HL-60 (cell line): ENCODE data around the gene TP53BP1.

ENCODE experiments used
- DNase-seq, 2 experiments: peaks; one replicate each; pipeline ENCODE4 v3.0.0-alpha.2; 2010 to 2020; ENCODE audit warnings: low read depth in 1 of 2, low spot score in 1 of 2
- H3K27ac ChIP-seq: fragments of 250-450 bp; sonication (Bioruptor Pico); replicated peaks from 2 replicates; pipeline ENCODE4 v1.5.1; 2020; ENCODE audit warnings: mild to moderate bottlenecking, moderate library complexity
- H3K27me3 ChIP-seq: fragments of 250-450 bp; sonication (Bioruptor Pico); 2 replicates; pipeline ENCODE4 v1.5.1; 2021; ENCODE audit warnings: mild to moderate bottlenecking, moderate library complexity; ENCODE audit not compliant: insufficient read depth, poor library complexity, severe bottlenecking
- H3K4me3 ChIP-seq: replicated peaks from 2 replicates; pipeline ENCODE4 v1.5.1; 2011; ENCODE audit warnings: mild to moderate bottlenecking, control low read depth, low read length; ENCODE audit not compliant: insufficient read depth
- CTCF ChIP-seq: IDR thresholded peaks from one replicate; pipeline ENCODE4 v1.5.1; 2011; ENCODE audit warnings: low read length, control low read depth, inconsistent platforms; ENCODE audit not compliant: insufficient read depth
- GABPA ChIP-seq: IDR thresholded peaks from 2 replicates; pipeline ENCODE4 v1.6.1; 2012; ENCODE audit warnings: low read depth
- POLR2AphosphoS5 ChIP-seq: IDR thresholded peaks from 2 replicates; pipeline ENCODE4 v1.6.1; 2012; ENCODE audit warnings: low read depth
- SPI1 ChIP-seq: IDR thresholded peaks from 2 replicates; pipeline ENCODE4 v1.6.1; 2012; ENCODE audit warnings: low read depth, mild to moderate bottlenecking, borderline replicate concordance
- TF ChIP-seq, protein P1 (sequence below): IDR thresholded peaks from 2 replicates; pipeline ENCODE4 v1.6.1; 2012; ENCODE audit warnings: low read depth; ENCODE audit not compliant: insufficient replicate concordance

TP53BP1 gene

DNA sequence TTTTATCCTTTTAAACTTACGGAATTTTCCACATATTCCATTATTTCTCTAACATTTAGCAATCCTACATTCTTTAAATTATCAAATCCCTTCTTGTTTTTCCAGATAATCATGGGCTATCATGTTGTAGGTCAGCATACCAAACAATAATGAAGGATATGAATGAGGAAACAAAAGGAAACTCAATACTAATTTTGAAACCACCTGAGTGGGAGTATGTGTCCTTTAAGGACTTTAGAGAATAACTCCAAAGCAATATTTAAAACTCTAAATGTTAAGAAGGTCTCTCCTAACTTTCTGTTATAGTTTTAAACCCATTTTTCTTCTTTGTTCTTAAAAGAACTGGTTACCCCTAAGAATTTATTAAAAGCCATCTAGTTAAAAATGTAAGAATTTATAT lies 43.0 kb downstream of the TP53BP1 start:
- H3K27ac ChIP-seq, result no peak overlapping the region
- H3K4me3 ChIP-seq, result no peak overlapping the region
- H3K27me3 ChIP-seq, result no peaks in the 10 kb centered on the region
- DNase-seq, result no peak
- no peak for TF ChIP-seq CTCF
- no peak for TF ChIP-seq GABPA
- TF ChIP-seq POLR2AphosphoS5, result no peak
- TF ChIP-seq SPI1, result no peak
- TF ChIP-seq, protein P1, sequence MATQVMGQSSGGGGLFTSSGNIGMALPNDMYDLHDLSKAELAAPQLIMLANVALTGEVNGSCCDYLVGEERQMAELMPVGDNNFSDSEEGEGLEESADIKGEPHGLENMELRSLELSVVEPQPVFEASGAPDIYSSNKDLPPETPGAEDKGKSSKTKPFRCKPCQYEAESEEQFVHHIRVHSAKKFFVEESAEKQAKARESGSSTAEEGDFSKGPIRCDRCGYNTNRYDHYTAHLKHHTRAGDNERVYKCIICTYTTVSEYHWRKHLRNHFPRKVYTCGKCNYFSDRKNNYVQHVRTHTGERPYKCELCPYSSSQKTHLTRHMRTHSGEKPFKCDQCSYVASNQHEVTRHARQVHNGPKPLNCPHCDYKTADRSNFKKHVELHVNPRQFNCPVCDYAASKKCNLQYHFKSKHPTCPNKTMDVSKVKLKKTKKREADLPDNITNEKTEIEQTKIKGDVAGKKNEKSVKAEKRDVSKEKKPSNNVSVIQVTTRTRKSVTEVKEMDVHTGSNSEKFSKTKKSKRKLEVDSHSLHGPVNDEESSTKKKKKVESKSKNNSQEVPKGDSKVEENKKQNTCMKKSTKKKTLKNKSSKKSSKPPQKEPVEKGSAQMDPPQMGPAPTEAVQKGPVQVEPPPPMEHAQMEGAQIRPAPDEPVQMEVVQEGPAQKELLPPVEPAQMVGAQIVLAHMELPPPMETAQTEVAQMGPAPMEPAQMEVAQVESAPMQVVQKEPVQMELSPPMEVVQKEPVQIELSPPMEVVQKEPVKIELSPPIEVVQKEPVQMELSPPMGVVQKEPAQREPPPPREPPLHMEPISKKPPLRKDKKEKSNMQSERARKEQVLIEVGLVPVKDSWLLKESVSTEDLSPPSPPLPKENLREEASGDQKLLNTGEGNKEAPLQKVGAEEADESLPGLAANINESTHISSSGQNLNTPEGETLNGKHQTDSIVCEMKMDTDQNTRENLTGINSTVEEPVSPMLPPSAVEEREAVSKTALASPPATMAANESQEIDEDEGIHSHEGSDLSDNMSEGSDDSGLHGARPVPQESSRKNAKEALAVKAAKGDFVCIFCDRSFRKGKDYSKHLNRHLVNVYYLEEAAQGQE, result no peak

- no peak for TF ChIP-seq GABPA
- no peak for TF ChIP-seq POLR2AphosphoS5
- no peak for TF ChIP-seq CTCF
- TF ChIP-seq, protein P1, result no peak
- TF ChIP-seq SPI1, result no peak
- Histone ChIP-seq H3K27me3 (no peaks in the 10 kb centered on the region), H3K27ac (no peak overlapping the region), H3K4me3 (no peak overlapping the region)
- no peak for DNase-seq
Observed at GRCh38 chr15:43446344-43446743, 46.6 kb downstream of the TP53BP1 start.

DNA sequence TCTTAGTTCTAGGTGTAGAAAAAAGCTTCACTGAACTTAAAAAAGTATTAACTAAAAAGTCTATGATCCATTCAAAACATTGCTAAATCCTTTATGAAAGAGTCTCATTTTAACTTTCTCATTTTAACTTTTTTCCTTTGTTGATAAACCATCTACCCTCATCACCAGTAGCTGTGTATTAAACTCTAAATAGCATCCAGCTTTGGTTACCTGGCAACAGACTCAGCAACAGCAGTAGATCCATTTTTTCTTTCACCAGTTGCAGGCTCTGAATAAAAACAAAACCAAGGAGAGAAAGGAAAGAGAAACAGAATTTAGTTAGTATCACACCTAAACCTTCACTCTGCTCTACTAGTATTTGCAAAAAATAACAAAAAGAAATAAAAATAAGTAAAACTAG lies 51.6 kb downstream of the TP53BP1 start:
- TF ChIP-seq POLR2AphosphoS5 (no peak), GABPA (no peak), CTCF (no peak), SPI1 (no peak)
- TF ChIP-seq, protein P1, result no peak
- no peak overlapping the region for H3K4me3 ChIP-seq
- DNase-seq, result no peak

More for the DNA sequence above, 51.6 kb downstream of the TP53BP1 start:
- H3K27me3 ChIP-seq, result no peaks in the 10 kb centered on the region
- H3K27ac ChIP-seq, result peak overlapping the region; percentile 46
